Caco-2 (cell line): ENCODE measurements around the gene WDR33. TPM values are rescaled to one million over a fixed set of nuclear protein-coding genes. Genes with fewer than 3 reads are reported as not detected.

Source experiments
- BruUV-seq: library from RNA; stranded (reverse); fragments of 400-500 nt; replicated peaks from 2 replicates; lab custom pipeline; 2021; lab: Mats Ljungman, UMichigan
- CTCF ChIA-PET: fragments of 300-600 bp; sonication (Branson Sonifier 250); formaldehyde crosslinking; loops from one replicate; lab custom pipeline; 2022; ENCODE audit warnings: antibody characterized with exemption; lab: Charles Lee
- POLR2A ChIA-PET: fragments of 300-600 bp; sonication (Branson Sonifier 250); formaldehyde crosslinking; loops from one replicate; lab custom pipeline; 2022; ENCODE audit warnings: antibody characterized with exemption; lab: Charles Lee
- DNase-seq, 2 experiments: peaks; one replicate each; pipeline versions ENCODE4 v3.0.0 to v3.0.0-alpha.2; 2020 to 2022
- H3K27me3 ChIP-seq: replicated peaks from 2 replicates; pipeline ENCODE4 v1.6.0; 2011; ENCODE audit warnings: low read length; ENCODE audit not compliant: control insufficient read depth, insufficient read depth
- H3K36me3 ChIP-seq: 2 replicates; pipeline ENCODE4 v1.5.1; 2011; ENCODE audit warnings: low read length; ENCODE audit not compliant: control insufficient read depth, insufficient read depth
- H3K4me1 ChIP-seq: fragments of 250-450 bp; sonication (Bioruptor Pico); 2 replicates; pipeline ENCODE4 v1.5.1; 2020; ENCODE audit warnings: mild to moderate bottlenecking
- H3K4me3 ChIP-seq: 2 replicates; pipeline ENCODE4 v1.5.1; 2011; ENCODE audit warnings: low read depth, mild to moderate bottlenecking, control low read depth, low read length
- H3K9me3 ChIP-seq: fragments of 250-450 bp; sonication (Bioruptor Pico); 2 replicates; pipeline ENCODE4 v1.5.1; 2020; ENCODE audit warnings: mild to moderate bottlenecking, moderate library complexity
- H3K27ac Mint-ChIP-seq: one replicate; pipeline ENCODE4 v1.8.0; 2022; ENCODE audit warnings: mixed read lengths; ENCODE audit not compliant: unreplicated experiment
- H3K27me3 Mint-ChIP-seq: one replicate; pipeline ENCODE4 v1.8.0; 2022; ENCODE audit warnings: mixed read lengths; ENCODE audit not compliant: insufficient read depth, unreplicated experiment
- H3K36me3 Mint-ChIP-seq: one replicate; pipeline ENCODE4 v1.8.0; 2022; ENCODE audit warnings: mild to moderate bottlenecking, mixed read lengths; ENCODE audit not compliant: insufficient read depth, unreplicated experiment
- H3K4me1 Mint-ChIP-seq: one replicate; pipeline ENCODE4 v1.8.0; 2022; ENCODE audit warnings: low read depth, mixed read lengths; ENCODE audit not compliant: unreplicated experiment
- H3K4me3 Mint-ChIP-seq: one replicate; pipeline ENCODE4 v1.8.0; 2022; ENCODE audit warnings: mild to moderate bottlenecking, moderate library complexity, mixed read lengths; ENCODE audit not compliant: unreplicated experiment
- H3K9me3 Mint-ChIP-seq: one replicate; pipeline ENCODE4 v1.8.0; 2022; ENCODE audit warnings: mixed read lengths; ENCODE audit not compliant: unreplicated experiment
- CTCF ChIP-seq, 2 experiments: fragments of 200-600 bp in 1 of 2; IDR thresholded peaks; 1 replicate in 1 of 2; 2 replicates in 1 of 2; pipeline versions ENCODE4 v1.5.1 to v1.8.0; 2011 to 2022; ENCODE audit warnings: antibody characterized with exemption in 1 of 2, control low read depth in 1 of 2, inconsistent platforms in 1 of 2, low read depth in 1 of 2, low read length in 1 of 2, mild to moderate bottlenecking in 1 of 2, moderate library complexity in 1 of 2; ENCODE audit not compliant: insufficient read depth in 1 of 2, severe bottlenecking in 1 of 2, unreplicated experiment in 1 of 2
- intact Hi-C: fragments of 100-400 bp; cut with micrococcal nuclease; formaldehyde crosslinking; loops from one replicate; pipeline ENCODE4 v1.10.0; 2022; ENCODE audit not compliant: unreplicated experiment
- total RNA-seq: library from RNA; stranded (reverse); gene quantifications from 2 replicates; pipeline ENCODE4 v1.2.3, GENCODE V29; 2022

The WDR33 gene
- total RNA-seq, 1 experiment from 2014 or later: 77.5 TPM

GRCh38 chr2:127654838-127655175, 156.2 kb downstream of the WDR33 start:
- no peak for DNase-seq
- Mint-ChIP-seq H3K36me3 (no peaks in the 10 kb centered on the region), H3K4me3 (no peak overlapping the region), H3K27me3 (no peaks in the 10 kb centered on the region), H3K4me1 (no peaks in the 10 kb centered on the region), H3K9me3 (no peaks in the 10 kb centered on the region), H3K27ac (no peak overlapping the region)
- Histone ChIP-seq H3K27me3 (no peaks in the 10 kb centered on the region), H3K9me3 (no peaks in the 10 kb centered on the region), H3K4me3 (no peak overlapping the region), H3K4me1 (no peaks in the 10 kb centered on the region; the same call in 1 of the 2 replicates), H3K36me3 (no peaks in the 10 kb centered on the region)
- no TSS peak for BruUV-seq
- intact Hi-C loops: no loop called here
- CTCF ChIA-PET: interaction anchor here (0.5 to 1.2 kb wide), 2 partner anchors 21 to 64 kb away, joined by 4 to 5 read pairs; no protein-coding TSS in a partner anchor
- POLR2A ChIA-PET: no interaction called here
- TF ChIP-seq CTCF (IDR thresholded peaks at IDR 0.05; ENCODE audit: insufficient read depth in 1 of 2, low read depth in 1 of 2, low read length in 1 of 2, severe bottlenecking in 1 of 2, unreplicated experiment in 1 of 2): no peak

GRCh38 chr2:127654084-127654837, 156.7 kb downstream of the WDR33 start:
- H3K9me3 ChIP-seq: no peaks in the 10 kb centered on the region
- H3K4me3 ChIP-seq: no peak overlapping the region
- H3K36me3 ChIP-seq: no peaks in the 10 kb centered on the region
- Mint-ChIP-seq H3K27ac (no peak overlapping the region), H3K27me3 (no peaks in the 10 kb centered on the region), H3K36me3 (no peaks in the 10 kb centered on the region), H3K9me3 (no peaks in the 10 kb centered on the region), H3K4me3 (no peak overlapping the region), H3K4me1 (no peaks in the 10 kb centered on the region)
- ChIA-PET POLR2A (no interaction called here), CTCF (interaction anchor here (0.5 to 1.2 kb wide), 2 partner anchors 22 to 63 kb away, joined by 4 to 5 read pairs; no protein-coding TSS in a partner anchor)
- BruUV-seq: no TSS peak
- H3K27me3 ChIP-seq: no peaks in the 10 kb centered on the region
- no peak for DNase-seq
- intact Hi-C loops: no loop called here
- no peak for TF ChIP-seq CTCF (IDR thresholded peaks at IDR 0.05; ENCODE audit: insufficient read depth in 1 of 2, low read depth in 1 of 2, low read length in 1 of 2, severe bottlenecking in 1 of 2, unreplicated experiment in 1 of 2)
- H3K4me1 ChIP-seq: peaks cover 5% of the 10 kb centered on the region

GRCh38 chr2:127653421-127654083, 157.4 kb downstream of the WDR33 start:
- H3K36me3 Mint-ChIP-seq: no peaks in the 10 kb centered on the region
- BruUV-seq: no TSS peak
- no peak for TF ChIP-seq CTCF (IDR thresholded peaks at IDR 0.05; ENCODE audit: insufficient read depth in 1 of 2, low read depth in 1 of 2, low read length in 1 of 2, severe bottlenecking in 1 of 2, unreplicated experiment in 1 of 2)
- Histone ChIP-seq H3K9me3 (no peaks in the 10 kb centered on the region), H3K27me3 (no peaks in the 10 kb centered on the region), H3K36me3 (no peaks in the 10 kb centered on the region), H3K4me1 (peaks cover 6% of the 10 kb centered on the region), H3K4me3 (no peak overlapping the region)
- no peaks in the 10 kb centered on the region for H3K27me3 Mint-ChIP-seq
- H3K4me1 Mint-ChIP-seq: no peaks in the 10 kb centered on the region
- CTCF ChIA-PET: interaction anchor here (1.2 kb wide), 1 partner anchor 62 kb away, joined by 5 read pairs; no protein-coding TSS in a partner anchor
- intact Hi-C loops: no loop called here
- no peaks in the 10 kb centered on the region for H3K9me3 Mint-ChIP-seq
- POLR2A ChIA-PET: interaction anchor here (1.1 kb wide), 1 partner anchor 8 kb away, joined by 3 read pairs; no protein-coding TSS in a partner anchor
- no peak for DNase-seq
- H3K27ac Mint-ChIP-seq: no peak overlapping the region
- H3K4me3 Mint-ChIP-seq: no peak overlapping the region
